Hepatic stellate cell (primary cell): ENCODE measurements around the gene LSM5.

ENCODE experiments used
- DNase-seq: peaks from one replicate; pipeline ENCODE4 v3.0.0; 2011; ENCODE audit warnings: low spot score

LSM5 gene

DNA sequence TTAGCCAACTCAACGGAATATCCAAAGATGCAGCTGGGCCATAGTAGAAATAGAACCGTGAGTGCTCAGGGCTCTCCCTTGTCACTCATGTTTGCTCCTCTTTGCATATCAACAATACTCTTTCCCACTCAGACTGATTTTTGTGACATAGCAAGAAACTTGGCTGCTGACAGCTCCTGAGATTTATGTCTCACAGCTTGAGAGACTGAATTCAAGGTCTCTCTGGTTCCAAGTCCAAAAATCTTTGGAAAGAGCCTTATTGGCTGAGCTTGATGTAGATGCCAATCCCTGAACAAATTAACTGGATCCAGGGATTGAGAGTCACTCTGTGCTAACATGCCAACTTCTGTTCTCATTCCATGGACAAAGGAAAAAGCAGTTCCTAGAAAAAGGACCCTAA, 30.4 kb downstream of the LSM5 start:
- DNase-seq = no peak

DNA sequence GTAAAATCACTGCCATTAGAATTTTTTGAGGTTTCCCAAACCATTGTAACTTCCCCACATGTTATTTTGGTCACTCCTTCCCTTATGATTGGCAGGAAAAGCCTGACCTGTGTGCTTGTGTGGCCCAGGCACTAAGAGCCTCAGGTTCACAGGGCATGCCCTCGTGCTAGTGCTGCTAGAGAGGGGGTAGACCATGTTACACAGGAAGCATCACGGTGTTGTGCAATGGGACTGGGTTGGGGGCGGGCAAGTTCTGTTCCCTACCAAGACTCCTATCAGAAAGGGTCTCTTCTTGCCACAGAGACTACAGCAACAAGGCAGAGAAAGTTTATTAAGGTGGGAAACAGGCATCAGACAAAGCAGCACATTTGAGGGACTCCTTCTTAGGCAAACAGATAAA, 32.2 kb downstream of the LSM5 start:
- DNase-seq = no peak

DNA sequence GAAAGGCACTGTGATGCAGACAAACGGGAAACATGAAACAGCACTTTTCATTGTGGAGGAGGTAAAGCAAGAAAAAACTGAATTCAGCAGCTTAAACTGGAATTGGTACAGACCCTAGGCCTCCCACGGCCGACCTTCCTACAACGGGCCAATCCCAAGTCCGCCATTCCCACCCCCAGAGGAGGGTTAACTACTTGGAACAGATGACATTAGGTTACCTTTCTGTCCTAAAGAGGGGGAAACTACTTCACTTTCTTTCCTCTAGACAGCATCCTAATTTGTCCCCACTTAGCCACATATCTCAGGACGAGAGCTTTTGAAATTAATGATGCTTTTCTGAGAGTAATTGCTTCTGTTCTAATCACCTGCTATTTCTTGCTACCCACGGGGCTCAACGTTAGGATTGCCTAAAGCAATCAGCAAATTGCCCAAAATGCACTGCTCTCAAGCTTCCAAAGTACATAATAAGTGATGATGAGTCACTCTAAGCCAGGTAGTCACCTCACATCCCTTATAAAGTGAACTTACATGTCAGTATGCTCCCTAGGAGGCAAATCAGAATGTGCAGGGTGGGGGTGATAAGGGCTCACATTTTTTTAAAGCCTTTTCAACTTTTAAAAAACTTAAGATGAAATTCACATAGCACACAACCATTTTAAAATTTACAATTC, 36.7 kb downstream of the LSM5 start:
- DNase-seq = no peak

DNA sequence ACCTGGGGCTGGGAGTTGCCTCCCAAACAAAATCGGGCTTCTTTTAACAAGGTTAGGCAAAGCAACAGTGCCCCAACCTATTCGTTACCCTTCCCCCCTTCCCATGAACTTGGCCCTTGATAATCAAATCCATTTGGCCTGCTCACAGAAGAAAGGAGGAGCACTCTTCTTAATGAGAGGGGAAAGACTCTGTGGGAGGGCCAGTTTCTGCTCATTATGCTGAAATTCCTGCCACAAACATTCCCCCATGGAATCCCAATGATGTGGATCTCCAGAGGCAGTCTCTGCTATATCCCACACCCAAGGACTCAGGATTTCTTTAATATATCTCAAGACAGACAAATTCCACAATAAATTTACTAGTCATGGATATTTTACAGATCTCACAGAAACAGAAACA, 43.0 kb downstream of the LSM5 start:
- DNase-seq = no peak

DNA sequence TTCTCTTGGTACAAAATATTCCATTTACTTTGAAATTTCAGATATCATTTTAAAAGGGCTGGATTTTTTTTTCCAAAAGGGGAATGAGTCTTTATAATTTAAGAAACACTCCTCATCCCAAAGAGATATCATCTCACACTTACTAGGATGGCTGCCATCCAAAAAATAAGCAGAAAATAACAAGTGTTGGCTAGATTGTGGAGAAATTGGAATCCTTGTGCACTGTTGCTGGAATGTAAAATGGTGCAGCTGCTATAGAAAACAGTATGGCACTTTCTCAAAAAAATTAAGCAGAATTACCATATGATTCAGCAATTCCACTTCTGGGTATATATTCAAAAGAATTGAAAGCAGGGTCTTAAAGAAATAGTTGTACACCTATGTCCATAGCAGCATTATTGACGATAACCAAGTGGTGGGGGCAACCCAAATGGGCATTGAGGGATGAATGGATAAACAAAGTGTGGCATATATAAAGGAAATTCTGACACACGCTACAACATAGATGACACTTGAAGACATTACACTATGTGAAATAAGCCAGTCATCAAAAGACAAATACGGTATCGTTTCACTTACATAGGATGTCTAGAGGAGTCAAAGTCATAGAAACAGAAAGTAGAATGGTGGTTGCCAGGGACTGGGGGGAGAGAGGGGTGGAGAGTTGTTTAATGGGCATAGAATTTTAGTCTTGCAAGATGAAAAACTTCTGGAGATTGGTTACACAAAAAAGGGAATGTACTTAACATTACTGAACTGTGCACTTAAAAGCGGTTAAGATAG, 53.8 kb downstream of the LSM5 start:
- no peak for DNase-seq
